Endothelial cell of umbilical vein (primary cell): ENCODE data around the gene SRP9.

ENCODE experiments used
- CTCF ChIP-seq, 2 donors: IDR thresholded peaks; 1 replicate in 1 of 2; 2 replicates in 1 of 2; pipeline ENCODE4 v1.5.1; 2011; ENCODE audit warnings: low read length in 2 of 2, mild to moderate bottlenecking in 2 of 2, moderate library complexity in 2 of 2, control low read depth in 1 of 2, inconsistent platforms in 1 of 2, low read depth in 1 of 2; ENCODE audit not compliant: insufficient read depth in 1 of 2; ENCODE audit errors: extremely low read depth in 1 of 2
- POLR2A ChIP-seq: IDR thresholded peaks from 2 replicates; pipeline ENCODE4 v1.6.1; 2012; ENCODE audit warnings: low read depth, mild to moderate bottlenecking, control low read depth, low read length
- POLR2AphosphoS5 ChIP-seq: IDR thresholded peaks from 2 replicates; pipeline ENCODE4 v1.6.1; 2012; ENCODE audit warnings: low read depth, mild to moderate bottlenecking, control low read depth, low read length, moderate library complexity; ENCODE audit not compliant: insufficient read depth

- TF ChIP-seq POLR2AphosphoS5 (no peak), POLR2A (no peak), CTCF (IDR thresholded peaks at IDR 0.05; ENCODE audit: extremely low read depth in 1 of 2, insufficient read depth in 1 of 2, low read depth in 1 of 2, low read length in 2 of 2) (no peak)
Observed at GRCh38 chr1:225780630-225781029, 3.0 kb downstream of the SRP9 start.
